Osteocyte (in vitro differentiated cells): ENCODE results near the gene PPM1F. TPM values are rescaled to one million over a fixed set of nuclear protein-coding genes. Genes with fewer than 3 reads are reported as not detected.

Experiments used
- DNase-seq: peaks from one replicate; pipeline ENCODE4 v3.0.0; 2021; ENCODE audit warnings: mixed read lengths; ENCODE audit not compliant: unreplicated experiment; ENCODE audit errors: extremely low spot score
- H3K27ac Mint-ChIP-seq: one replicate; pipeline ENCODE4 v1.8.0; 2021; ENCODE audit warnings: mild to moderate bottlenecking, mixed read lengths; ENCODE audit not compliant: unreplicated experiment
- H3K27me3 Mint-ChIP-seq: one replicate; pipeline ENCODE4 v1.8.0; 2021; ENCODE audit warnings: mixed read lengths; ENCODE audit not compliant: unreplicated experiment
- H3K36me3 Mint-ChIP-seq: one replicate; pipeline ENCODE4 v1.8.0; 2021; ENCODE audit warnings: mixed read lengths; ENCODE audit not compliant: unreplicated experiment
- H3K4me1 Mint-ChIP-seq: one replicate; pipeline ENCODE4 v1.8.0; 2021; ENCODE audit warnings: mixed read lengths; ENCODE audit not compliant: unreplicated experiment
- H3K4me3 Mint-ChIP-seq: one replicate; pipeline ENCODE4 v1.8.0; 2021; ENCODE audit warnings: mild to moderate bottlenecking, moderate library complexity, mixed read lengths; ENCODE audit not compliant: unreplicated experiment
- H3K9me3 Mint-ChIP-seq: one replicate; pipeline ENCODE4 v1.8.0; 2021; ENCODE audit warnings: mixed read lengths; ENCODE audit not compliant: unreplicated experiment
- total RNA-seq: library from RNA; stranded (reverse); gene quantifications from 2 replicates; pipeline ENCODE4 v1.2.1, GENCODE V29; 2021
- TF ChIP-seq, protein P1 (sequence below): fragments of 200-600 bp; sonication (generic); IDR thresholded peaks from 2 replicates; pipeline ENCODE4 v1.5.0; 2021; ENCODE audit warnings: antibody characterized with exemption, mild to moderate bottlenecking, moderate library complexity

PPM1F gene
- total RNA-seq, 1 donor from 2014 or later = 40.2 TPM

- H3K4me3 Mint-ChIP-seq = no peak overlapping the region
- no peak for DNase-seq
- H3K9me3 Mint-ChIP-seq = no peaks in the 10 kb centered on the region
- peak overlapping the region; percentile 69 for H3K27ac Mint-ChIP-seq
- peaks cover 10% of the 10 kb centered on the region for H3K36me3 Mint-ChIP-seq
- no peaks in the 10 kb centered on the region for H3K27me3 Mint-ChIP-seq
- TF ChIP-seq, protein P1, sequence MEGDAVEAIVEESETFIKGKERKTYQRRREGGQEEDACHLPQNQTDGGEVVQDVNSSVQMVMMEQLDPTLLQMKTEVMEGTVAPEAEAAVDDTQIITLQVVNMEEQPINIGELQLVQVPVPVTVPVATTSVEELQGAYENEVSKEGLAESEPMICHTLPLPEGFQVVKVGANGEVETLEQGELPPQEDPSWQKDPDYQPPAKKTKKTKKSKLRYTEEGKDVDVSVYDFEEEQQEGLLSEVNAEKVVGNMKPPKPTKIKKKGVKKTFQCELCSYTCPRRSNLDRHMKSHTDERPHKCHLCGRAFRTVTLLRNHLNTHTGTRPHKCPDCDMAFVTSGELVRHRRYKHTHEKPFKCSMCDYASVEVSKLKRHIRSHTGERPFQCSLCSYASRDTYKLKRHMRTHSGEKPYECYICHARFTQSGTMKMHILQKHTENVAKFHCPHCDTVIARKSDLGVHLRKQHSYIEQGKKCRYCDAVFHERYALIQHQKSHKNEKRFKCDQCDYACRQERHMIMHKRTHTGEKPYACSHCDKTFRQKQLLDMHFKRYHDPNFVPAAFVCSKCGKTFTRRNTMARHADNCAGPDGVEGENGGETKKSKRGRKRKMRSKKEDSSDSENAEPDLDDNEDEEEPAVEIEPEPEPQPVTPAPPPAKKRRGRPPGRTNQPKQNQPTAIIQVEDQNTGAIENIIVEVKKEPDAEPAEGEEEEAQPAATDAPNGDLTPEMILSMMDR = no peak
- peaks cover 45% of the 10 kb centered on the region for H3K4me1 Mint-ChIP-seq
These were observed 16.4 kb downstream of the PPM1F start for GRCh38 chr22:21936151-21936775.

GRCh38 chr22:21933910-21934309 lies 18.7 kb downstream of the PPM1F start:
- Mint-ChIP-seq H3K4me1 (peaks cover 22% of the 10 kb centered on the region), H3K9me3 (no peaks in the 10 kb centered on the region), H3K27ac (no peak overlapping the region), H3K4me3 (no peak overlapping the region), H3K36me3 (peaks cover 22% of the 10 kb centered on the region), H3K27me3 (no peaks in the 10 kb centered on the region)
- DNase-seq = no peak
- TF ChIP-seq, protein P1 = no peak

- DNase-seq = peak; percentile 82
- TF ChIP-seq, protein P1 = no peak
- no peaks in the 10 kb centered on the region for H3K9me3 Mint-ChIP-seq
- H3K27ac Mint-ChIP-seq = no peak overlapping the region
- H3K27me3 Mint-ChIP-seq = no peaks in the 10 kb centered on the region
- peaks cover 23% of the 10 kb centered on the region for H3K36me3 Mint-ChIP-seq
- H3K4me1 Mint-ChIP-seq = peaks cover 18% of the 10 kb centered on the region
- no peak overlapping the region for H3K4me3 Mint-ChIP-seq
These were observed 19.2 kb downstream of the PPM1F start for GRCh38 chr22:21933413-21933812.

DNA sequence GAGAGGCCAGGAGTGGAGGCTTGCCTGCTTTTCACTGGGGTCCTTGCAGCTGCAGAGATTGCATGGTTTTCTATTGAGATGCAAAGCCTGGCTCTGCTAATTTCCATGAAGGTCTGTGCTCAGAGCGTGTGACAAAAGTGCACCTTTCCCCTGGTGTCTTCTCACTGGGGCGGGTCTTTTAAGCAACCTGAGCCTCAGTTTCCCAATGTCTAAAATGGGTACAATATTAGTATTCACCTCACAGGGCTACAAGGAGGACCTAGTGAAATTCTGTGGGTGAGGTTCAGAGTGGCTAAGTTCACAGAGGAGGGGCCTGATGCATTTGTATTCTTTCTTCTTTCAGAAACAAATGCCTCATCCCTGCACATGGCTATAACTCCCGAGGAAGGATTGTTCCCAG lies 20.3 kb downstream of the PPM1F start:
- Mint-ChIP-seq H3K4me3 (no peak overlapping the region), H3K4me1 (peaks cover 7% of the 10 kb centered on the region), H3K27ac (no peak overlapping the region), H3K9me3 (no peaks in the 10 kb centered on the region), H3K36me3 (peaks cover 28% of the 10 kb centered on the region), H3K27me3 (no peaks in the 10 kb centered on the region)
- TF ChIP-seq, protein P1 = no peak
- no peak for DNase-seq

DNA sequence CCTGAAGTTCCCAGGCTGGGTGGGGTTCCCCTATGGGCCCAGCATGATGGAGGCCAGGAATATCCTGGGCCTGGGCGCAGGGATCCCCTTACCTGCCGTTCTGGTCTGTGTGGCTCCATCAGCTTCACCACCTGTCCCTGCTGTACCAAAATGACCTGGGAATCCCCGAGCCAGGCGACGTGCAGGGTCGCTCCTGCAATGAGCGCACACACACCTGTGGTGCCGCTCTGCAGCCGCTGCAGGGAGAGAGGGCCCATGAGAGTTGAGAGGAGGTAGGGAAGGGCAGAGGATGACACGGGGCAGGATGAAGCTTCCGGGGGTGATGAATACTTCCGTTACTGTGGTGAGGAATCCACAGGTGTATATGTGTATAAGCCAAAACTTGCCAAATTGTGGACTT lies 21.6 kb downstream of the PPM1F start:
- H3K27me3 Mint-ChIP-seq = no peaks in the 10 kb centered on the region

More for the DNA sequence above, 21.6 kb downstream of the PPM1F start:
- TF ChIP-seq, protein P1 = no peak
- Mint-ChIP-seq H3K36me3 (peaks cover 28% of the 10 kb centered on the region), H3K4me1 (no peaks in the 10 kb centered on the region), H3K9me3 (no peaks in the 10 kb centered on the region), H3K27ac (no peak overlapping the region), H3K4me3 (no peak overlapping the region)
- DNase-seq = no peak
